NCI-H1436 (cell line): Measurements from ENCODE around the gene RSRC2.
"Not testable (repeated sequence)": the region's sequence is repeated elsewhere in the genome, so short reads cannot be mapped to it uniquely, and the experiment has no call there.

Experiments
- DNase-seq: peaks from one replicate; lab custom pipeline; 2025; lab: John Stamatoyannopoulos, UW

The RSRC2 gene

DNA sequence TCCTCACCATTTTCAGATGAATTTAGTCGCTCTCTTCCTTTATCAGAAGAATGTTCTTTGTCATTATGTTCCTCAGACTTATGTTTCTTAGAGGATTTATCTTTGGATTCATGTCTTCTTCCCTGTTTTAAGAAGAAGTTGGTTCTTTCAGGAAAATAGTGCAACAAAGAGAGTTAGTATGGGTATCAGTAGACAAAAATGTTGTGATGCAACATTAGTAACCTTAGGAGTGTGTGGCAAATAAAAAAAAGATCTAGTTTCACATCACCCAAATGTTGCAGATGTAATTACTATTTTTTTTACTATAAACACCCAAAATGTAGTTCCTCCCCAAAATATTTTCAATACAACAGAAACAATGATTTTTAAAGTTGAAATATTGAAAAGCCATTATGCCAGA lies 7.8 kb downstream of the RSRC2 start:
- DNase-seq: no peak

DNA sequence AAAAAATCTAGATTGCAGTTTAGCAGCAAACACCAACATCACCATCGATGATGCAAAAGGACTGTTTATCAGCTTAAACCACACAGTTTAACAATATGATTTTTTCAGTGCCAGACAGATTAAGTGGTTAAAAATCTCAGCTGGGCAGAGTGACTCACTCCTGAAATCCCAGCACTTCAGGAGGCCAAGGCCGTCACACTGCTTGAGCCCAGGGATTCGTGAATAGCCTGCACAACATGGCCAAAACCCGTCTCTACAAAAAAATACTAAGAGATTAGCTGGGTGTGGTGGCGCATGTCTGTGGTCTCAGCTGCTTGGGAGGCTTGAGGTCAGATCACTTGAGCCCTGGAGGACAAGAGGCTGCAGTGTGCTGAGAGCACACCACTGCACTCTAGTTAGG lies 8.9 kb downstream of the RSRC2 start:
- no peak for DNase-seq

DNA sequence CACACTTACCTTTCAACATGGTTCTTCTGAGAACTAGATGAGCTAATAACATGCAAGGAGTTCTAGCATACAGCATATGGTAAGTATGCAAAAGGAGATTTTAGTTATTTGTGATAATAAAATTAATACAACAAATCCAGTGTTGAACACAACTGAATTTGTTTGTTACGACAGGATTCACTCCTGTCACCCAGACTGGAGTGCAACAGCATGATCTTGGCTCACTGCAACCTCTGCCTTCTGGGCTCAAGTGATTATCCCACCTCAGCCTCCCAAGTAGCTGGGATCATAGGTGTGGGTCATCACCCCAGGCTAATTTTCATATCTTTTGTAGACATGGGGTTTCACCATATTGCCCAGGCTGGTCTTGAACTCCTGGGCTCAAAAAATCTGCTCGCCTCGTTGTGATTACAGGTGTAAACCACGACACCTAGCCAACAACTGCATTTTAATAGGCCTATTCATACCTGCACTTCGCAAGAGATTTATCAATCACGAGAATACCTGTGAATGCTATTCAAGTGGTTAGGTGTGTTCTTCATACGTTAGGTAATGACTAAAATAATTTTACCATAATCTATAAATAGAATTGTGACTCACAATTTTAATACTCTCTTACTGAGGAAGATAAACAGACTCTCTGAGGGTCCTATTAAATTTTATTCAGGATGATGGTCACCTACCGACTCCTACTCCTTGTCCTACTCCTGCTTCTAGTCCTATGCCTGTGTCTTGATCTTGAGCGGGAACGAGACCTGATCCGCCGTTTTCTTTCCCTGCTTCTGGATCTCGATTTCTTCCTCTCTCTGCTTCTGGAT lies 10.0 kb downstream of the RSRC2 start:
- DNase-seq: no peak

DNA sequence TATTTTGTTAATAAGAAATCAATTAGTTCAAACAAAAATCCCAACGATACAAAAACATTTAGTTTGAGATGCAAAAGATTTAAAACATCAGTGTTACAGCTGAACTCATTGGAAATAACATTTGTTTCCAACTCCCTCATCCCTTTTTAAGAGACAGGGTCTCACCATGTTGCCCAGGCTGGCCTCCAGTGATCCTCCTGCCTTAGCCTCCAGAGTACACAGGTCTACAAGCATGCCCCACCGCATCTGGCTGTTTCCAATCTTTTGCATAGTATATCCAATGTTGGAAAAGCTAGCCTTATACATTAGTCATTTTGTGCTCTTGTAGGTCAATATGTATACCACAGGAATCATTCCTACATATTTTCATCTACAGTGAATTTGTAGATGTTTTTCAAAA lies 11.5 kb downstream of the RSRC2 start:
- DNase-seq: no peak

DNA sequence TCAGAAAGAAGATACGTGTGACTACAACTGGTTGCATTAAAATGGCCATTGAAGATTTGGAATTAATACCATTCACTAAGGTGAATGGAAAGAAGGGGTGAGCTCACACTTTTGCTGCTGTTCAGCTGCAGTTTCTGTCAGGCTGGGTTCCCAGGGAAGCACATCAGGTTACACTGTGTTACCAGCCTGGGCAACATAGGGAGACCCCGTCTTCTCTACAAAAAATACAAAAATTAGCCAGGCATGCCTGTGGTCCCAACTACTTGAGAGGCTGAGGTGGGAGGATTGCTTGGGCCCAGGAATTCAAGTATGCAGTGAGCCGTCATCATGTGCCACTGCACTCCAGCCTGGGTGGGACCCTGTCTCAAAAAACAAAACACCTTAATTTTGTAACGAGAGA lies 13.1 kb downstream of the RSRC2 start:
- DNase-seq: no peak

- DNase-seq: not testable (repeated sequence)
These were observed 13.7 kb downstream of the RSRC2 start for GRCh38 chr12:122513028-122513427.

DNA sequence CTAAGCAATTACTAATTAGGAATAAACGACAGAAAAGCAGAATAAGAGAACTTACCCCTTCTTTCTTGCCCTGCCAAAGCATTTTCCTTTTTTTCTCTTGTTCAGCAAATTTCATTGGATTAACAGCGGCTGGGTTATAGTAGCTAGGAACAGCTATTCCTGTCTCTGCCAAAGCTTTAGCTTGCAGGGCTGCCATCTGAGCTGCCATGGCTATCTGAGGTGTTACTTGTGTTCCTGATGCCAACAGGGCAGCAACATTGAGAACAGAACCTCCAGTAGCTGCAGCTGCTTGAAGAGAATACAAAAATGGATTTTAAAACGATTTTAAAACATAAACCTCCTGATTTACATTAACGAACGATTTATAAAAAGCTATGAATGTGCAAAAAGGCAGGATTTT lies 18.6 kb downstream of the RSRC2 start:
- no peak for DNase-seq

DNA sequence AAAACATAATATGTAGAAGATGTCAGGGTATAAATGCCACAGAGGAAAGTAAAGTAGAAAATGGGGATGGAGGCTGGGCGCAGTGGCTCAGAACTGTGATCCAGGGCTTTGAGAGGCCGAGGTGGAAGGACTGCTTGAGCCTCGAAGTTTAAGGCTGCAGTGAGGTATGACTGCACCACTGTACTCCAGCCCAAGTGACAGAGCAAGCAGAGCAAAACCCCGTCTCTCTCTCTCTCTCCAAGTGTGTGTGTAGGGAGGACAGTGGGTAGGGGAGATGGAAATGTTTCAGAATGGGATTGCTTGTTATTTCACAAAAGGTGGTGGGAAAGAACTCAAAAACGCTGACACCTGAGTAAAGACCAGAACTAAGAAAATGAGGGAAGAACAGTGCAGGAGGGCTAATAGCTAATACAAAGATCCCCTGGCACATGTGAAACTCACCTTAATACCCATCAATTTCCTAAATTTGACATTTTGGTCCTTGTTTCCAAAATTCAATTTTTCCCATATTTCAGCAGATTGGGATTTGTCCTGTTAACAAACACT lies 20.3 kb downstream of the RSRC2 start:
- no peak for DNase-seq

DNA sequence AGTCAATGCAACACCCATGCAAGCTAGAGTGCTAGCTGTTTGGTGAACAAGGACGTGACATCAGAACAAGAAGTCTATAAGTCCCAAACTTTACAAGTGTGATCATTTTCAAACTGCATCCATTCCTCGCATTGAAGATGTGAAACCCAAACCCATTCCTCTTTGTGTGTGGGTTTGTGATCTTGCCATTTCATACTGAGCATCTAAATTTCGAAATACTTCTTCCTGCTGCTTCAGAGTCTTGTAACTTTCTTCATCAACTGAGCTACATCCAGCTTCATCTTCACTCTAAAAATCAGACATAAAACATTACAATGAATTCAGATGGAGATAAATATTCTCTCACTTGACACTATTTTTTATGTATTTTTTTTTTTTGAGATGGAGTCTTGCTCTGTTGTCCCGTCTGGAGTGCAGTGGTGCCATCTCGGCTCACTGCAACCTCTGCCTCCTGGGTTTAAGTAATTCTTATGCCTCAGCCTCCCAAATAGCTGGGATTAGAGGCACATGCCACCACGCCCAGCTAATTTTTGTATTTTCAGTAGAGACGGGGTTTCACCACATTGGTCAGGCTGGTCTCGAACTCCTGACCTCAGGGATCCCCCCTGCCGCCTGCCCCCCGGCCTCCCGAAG lies 21.2 kb downstream of the RSRC2 start:
- no peak for DNase-seq

DNA sequence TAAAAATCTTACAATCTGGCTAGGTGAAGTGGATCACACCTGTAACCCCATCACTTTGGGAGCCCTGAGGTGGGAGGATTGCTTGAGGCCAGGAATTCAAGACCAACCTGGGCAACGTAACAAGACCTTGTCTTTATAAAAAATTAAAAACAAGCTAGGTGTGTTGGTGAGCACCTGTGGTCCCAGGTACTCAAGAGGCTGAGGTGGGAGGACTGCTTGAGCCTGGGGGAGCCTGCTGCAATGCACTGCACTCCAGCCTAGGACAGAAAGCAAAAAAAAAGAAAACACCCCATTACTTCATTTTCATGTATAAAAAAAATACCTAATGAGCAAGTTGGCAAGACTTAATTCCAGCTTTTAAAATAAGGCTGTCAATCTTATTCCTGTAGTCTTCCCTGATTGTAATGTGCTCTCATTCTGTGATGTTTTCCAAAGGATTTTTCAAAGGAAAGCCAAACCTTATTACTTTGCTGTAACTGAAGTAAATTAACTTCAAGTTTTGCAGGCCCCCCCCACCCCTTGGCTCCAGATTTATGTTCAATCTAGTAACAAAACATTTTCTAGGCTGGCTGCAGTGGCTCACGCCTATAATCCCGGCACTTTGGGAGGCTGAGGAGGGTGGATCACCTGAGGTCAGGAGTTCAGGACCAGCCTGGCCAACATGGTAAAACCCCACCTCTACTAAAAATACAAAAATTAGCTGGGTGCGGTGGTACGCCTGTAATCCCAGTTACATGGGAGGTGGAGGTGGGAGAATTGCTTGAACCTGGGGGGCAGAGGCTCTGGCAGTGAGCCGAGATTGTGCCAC lies 22.7 kb downstream of the RSRC2 start:
- no peak for DNase-seq

DNA sequence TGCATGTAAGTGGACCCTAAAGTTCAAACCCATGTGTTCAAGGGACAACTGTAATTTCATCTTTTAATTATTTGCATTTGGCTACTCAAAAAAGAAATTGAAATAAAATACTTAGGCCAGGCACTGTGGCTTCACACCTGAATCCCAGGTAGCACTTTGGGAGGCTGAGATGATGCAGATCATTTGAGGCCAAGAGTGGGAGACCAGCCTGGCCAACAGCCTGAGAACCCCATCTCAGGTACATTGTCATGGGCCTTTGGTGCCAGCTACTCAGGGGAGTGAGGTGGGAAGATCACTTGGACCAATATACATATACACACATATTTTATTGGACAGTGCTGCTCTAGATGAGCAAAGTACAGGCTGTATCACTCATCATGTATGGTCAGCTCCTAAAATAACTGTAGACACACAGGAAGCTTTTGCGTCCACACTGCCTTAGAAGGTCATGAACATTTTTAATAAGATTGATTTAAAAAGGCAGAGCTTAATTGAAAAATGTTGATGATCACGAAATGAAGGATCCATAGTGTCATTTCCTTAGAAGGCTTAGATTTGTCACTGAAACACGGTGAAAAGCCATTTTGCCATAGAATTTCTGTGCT lies 23.5 kb downstream of the RSRC2 start:
- no peak for DNase-seq

DNA sequence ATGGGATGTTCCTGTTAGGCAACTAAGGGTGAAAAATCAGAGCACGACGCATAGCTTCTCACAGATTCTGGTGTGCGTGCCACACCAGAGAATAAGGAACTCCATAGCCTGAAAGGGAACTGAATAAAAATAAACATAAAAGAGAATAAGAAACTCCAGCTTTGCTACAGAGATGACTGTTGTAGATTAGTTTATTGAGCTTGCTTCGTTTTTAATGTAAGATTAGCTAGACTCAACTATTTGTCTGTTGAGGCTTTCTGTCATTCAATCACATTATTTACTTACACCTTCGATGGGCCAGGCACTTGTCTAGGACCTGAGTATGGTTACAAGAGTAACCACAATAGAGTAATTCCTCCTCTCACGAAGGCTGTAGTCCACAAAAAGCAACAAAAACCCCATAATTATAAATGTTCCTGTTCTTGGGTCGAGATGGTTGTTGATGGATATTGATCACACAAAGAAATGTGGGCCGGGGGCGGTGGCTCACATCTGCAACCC lies 25.2 kb downstream of the RSRC2 start:
- DNase-seq: no peak

GRCh38 chr12:122500685-122501488 lies 25.8 kb downstream of the RSRC2 start, which contains the start of gene ZCCHC8:
TSS of gene ZCCHC8 (minus strand) at chr12:122500932. CDS start at chr12:122500840, 92 bp downstream.
- peak; percentile 97 for DNase-seq

DNA sequence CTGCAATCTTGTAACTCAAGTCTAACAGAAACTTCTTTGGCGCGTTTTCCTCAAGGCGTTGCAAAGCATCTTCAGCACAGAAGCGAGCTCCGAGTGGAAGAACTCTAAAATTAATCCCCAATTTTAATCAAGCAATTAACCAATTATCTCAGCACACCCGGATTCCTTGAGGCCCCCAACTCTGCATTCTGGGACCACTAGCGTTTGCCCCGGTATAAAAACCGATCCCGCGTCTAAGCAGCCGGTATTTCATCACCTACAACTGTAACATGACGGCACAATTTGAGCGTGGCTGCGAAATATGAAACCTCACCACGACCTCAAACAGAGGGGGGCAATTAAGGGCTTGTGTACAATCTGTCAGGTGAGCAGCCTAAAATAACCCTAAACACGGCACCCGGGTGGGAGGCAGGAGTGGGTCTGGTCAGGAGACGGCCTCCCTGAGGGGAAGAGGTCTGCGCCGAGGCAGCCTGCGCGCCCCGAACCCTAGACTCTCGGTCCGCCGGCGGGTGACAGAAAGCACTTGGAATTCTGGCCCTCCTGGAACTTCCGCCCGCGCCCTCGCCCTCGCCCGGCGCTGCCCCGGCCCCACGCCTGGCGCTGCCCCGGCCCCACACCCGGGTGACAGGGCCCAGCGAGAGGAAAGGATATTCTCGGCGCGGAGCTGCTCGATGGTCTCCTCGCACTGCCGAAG lies 26.6 kb downstream of the RSRC2 start:
- DNase-seq: peak; percentile 70

GRCh38 chr12:122495258-122495657 lies 31.5 kb downstream of the RSRC2 start:
- DNase-seq: no peak

GRCh38 chr12:122493222-122493621 lies 33.5 kb downstream of the RSRC2 start:
- not testable (repeated sequence) for DNase-seq

- no peak for DNase-seq
These were observed 34.7 kb downstream of the RSRC2 start for GRCh38 chr12:122491991-122492390.

DNA sequence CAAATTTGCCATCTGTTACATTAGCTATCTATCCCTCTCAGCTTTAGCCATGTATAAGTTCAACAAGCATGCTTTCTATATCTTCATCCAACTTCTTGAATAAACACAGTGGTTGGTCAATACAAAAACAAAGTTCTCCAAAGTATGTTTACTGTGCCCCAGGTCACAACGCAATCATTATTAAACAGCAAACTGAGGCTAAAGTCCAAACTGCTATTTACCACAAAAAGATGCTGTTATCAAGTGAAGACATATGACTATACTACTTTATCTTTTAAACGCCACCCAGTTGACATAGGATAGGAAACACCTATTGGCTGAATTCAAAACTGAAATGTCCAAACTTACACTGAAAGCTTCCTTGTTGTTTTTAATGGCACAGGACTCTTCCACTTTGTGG lies 37.7 kb downstream of the RSRC2 start:
- no peak for DNase-seq

DNA sequence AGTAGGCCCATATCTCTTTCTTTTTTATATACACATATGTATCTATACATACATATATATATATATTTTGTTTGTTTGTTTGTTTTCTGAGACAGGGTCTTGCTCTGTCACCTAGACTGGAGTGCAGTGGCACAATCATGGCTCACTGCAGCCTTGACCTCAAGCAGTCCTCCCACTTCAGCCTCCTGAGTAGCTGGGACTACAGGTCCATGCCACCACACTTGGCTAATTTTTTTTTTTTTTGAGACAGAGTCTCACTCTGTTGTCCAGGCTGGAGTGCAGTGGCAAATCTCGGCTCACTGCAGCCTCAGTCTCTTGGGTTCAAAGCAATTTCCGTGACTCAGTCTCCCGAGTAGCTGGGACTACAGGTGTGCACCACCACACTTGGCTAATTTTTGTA lies 38.9 kb downstream of the RSRC2 start:
- not testable (repeated sequence) for DNase-seq

GRCh38 chr12:122486805-122487426 lies 39.8 kb downstream of the RSRC2 start:
- no peak for DNase-seq
